ENCODE measurements around the gene PLIN4. TPM values are rescaled to one million over a fixed set of nuclear protein-coding genes. Genes with fewer than 3 reads are reported as not detected.

Gene PLIN4
- total RNA-seq, 1 donor = under 0.01 TPM

GRCh38 chr19:4559569-4559968 lies 41.3 kb upstream of the PLIN4 start, which contains the start of gene SEMA6B:
Gene SEMA6B (minus strand): TSS chr19:4559684. CDS start chr19:4558457, 1,227 bp downstream.
- DNase-seq (ENCODE audit: insufficient read length, low spot score, missing footprints) = no peak

GRCh38 chr19:4557971-4558941 lies 40.0 kb upstream of the PLIN4 start:
- Histone ChIP-seq H3K27me3 (ENCODE audit: insufficient read depth, low read length) (no peaks in the 10 kb centered on the region), H2AFZ (ENCODE audit: low read length) (no peak overlapping the region), H3K79me2 (ENCODE audit: insufficient read depth, low read length) (no peaks in the 10 kb centered on the region), H3K4me3 (ENCODE audit: insufficient read depth, low read length) (no peak overlapping the region), H3K27ac (ENCODE audit: low read depth, low read length) (no peak overlapping the region), H3K4me2 (ENCODE audit: insufficient read depth, low read length) (no peak overlapping the region), H3K4me1 (ENCODE audit: insufficient read depth, low read length) (no peaks in the 10 kb centered on the region), H3K36me3 (ENCODE audit: insufficient read depth, low read length) (no peaks in the 10 kb centered on the region), H4K20me1 (ENCODE audit: insufficient read depth, low read length) (no peaks in the 10 kb centered on the region), H3K9me3 (ENCODE audit: low read depth, low read length) (no peaks in the 10 kb centered on the region)
- TF ChIP-seq CTCF (IDR thresholded peaks at IDR 0.05; ENCODE audit: extremely low read depth, low read depth, low read length) = peak; percentile 84
- DNase-seq (ENCODE audit: insufficient read length, low spot score, missing footprints) = peak; percentile 96

More at GRCh38 chr19:4559569-4559968, 41.3 kb upstream of the PLIN4 start, which contains the start of gene SEMA6B:
- H3K4me1 ChIP-seq (ENCODE audit: insufficient read depth, low read length) = no peaks in the 10 kb centered on the region
- no peaks in the 10 kb centered on the region for H3K27me3 ChIP-seq (ENCODE audit: insufficient read depth, low read length)
- no peaks in the 10 kb centered on the region for H3K79me2 ChIP-seq (ENCODE audit: insufficient read depth, low read length)
- no peaks in the 10 kb centered on the region for H3K9me3 ChIP-seq (ENCODE audit: low read depth, low read length)
- no peak within 1 kb of the TSS for H2AFZ ChIP-seq (ENCODE audit: low read length)
- no peak within 1 kb of the TSS for H3K4me2 ChIP-seq (ENCODE audit: insufficient read depth, low read length)
- no peak within 1 kb of the TSS for H3K27ac ChIP-seq (ENCODE audit: low read depth, low read length)
- no peaks in the 10 kb centered on the region for H4K20me1 ChIP-seq (ENCODE audit: insufficient read depth, low read length)
- H3K4me3 ChIP-seq (ENCODE audit: insufficient read depth, low read length) = no peak within 1 kb of the TSS
- no peak for TF ChIP-seq CTCF (IDR thresholded peaks at IDR 0.05; ENCODE audit: extremely low read depth, low read depth, low read length)
- no peaks in the 10 kb centered on the region for H3K36me3 ChIP-seq (ENCODE audit: insufficient read depth, low read length)

GRCh38 chr19:4557144-4557970 lies 39.1 kb upstream of the PLIN4 start:
- Histone ChIP-seq H3K27me3 (ENCODE audit: insufficient read depth, low read length) (no peaks in the 10 kb centered on the region), H3K4me2 (ENCODE audit: insufficient read depth, low read length) (no peak overlapping the region), H3K9me3 (ENCODE audit: low read depth, low read length) (no peaks in the 10 kb centered on the region), H3K36me3 (ENCODE audit: insufficient read depth, low read length) (no peaks in the 10 kb centered on the region), H3K27ac (ENCODE audit: low read depth, low read length) (no peak overlapping the region), H3K79me2 (ENCODE audit: insufficient read depth, low read length) (no peaks in the 10 kb centered on the region), H3K4me1 (ENCODE audit: insufficient read depth, low read length) (no peaks in the 10 kb centered on the region), H2AFZ (ENCODE audit: low read length) (no peak overlapping the region), H3K4me3 (ENCODE audit: insufficient read depth, low read length) (no peak overlapping the region), H4K20me1 (ENCODE audit: insufficient read depth, low read length) (no peaks in the 10 kb centered on the region)
- TF ChIP-seq CTCF (IDR thresholded peaks at IDR 0.05; ENCODE audit: extremely low read depth, low read depth, low read length) = no peak
- DNase-seq (ENCODE audit: insufficient read length, low spot score, missing footprints) = no peak

Data from osteoblast (primary cell).